H1 (cell line): ENCODE data around the gene AIFM3.

Experiments
- CEBPB ChIP-seq: IDR thresholded peaks from 2 replicates; pipeline ENCODE4 v1.6.1; 2012; ENCODE audit warnings: low read depth, low read length
- EP300 ChIP-seq, 2 experiments: IDR thresholded peaks; 1 replicate in 1 of 2; 2 replicates in 1 of 2; pipeline ENCODE4 v1.6.1; 2011 to 2012; ENCODE audit warnings: low read depth in 2 of 2, low read length in 2 of 2, mild to moderate bottlenecking in 2 of 2, borderline replicate concordance in 1 of 2, inconsistent platforms in 1 of 2, moderate library complexity in 1 of 2
- EZH2 ChIP-seq: fragments of 200-600 bp; sonication (generic); IDR thresholded peaks from 2 replicates; pipeline ENCODE4 v1.7.1; 2012; ENCODE audit warnings: low read depth, mild to moderate bottlenecking, moderate library complexity, low read length, inconsistent platforms; ENCODE audit not compliant: severe bottlenecking
- GABPA ChIP-seq: IDR thresholded peaks from 2 replicates; pipeline ENCODE4 v1.6.1; 2011; ENCODE audit warnings: mild to moderate bottlenecking, low read length, moderate library complexity, borderline replicate concordance; ENCODE audit not compliant: insufficient read depth
- POLR2A ChIP-seq, 2 experiments: IDR thresholded peaks; 1 replicate in 1 of 2; 2 replicates in 1 of 2; pipeline ENCODE4 v1.6.1; 2011; ENCODE audit warnings: low read depth in 2 of 2, low read length in 2 of 2, mild to moderate bottlenecking in 2 of 2; ENCODE audit errors: control extremely low read depth in 1 of 2
- POLR2AphosphoS5 ChIP-seq: IDR thresholded peaks from 2 replicates; pipeline ENCODE4 v1.6.1; 2011; ENCODE audit warnings: low read depth, low read length
- RFX5 ChIP-seq: IDR thresholded peaks from 2 replicates; pipeline ENCODE4 v1.6.1; 2011; ENCODE audit warnings: low read depth, low read length, improper control_type of control experiment, borderline replicate concordance
- SUZ12 ChIP-seq: fragments of 200-600 bp; sonication (generic); IDR thresholded peaks from 2 replicates; pipeline ENCODE4 v1.6.1; 2012; ENCODE audit warnings: mild to moderate bottlenecking, inconsistent platforms, low read length, moderate library complexity, mixed read lengths
- TEAD4 ChIP-seq: IDR thresholded peaks from 2 replicates; pipeline ENCODE4 v1.6.1; 2012; ENCODE audit warnings: low read depth, low read length, inconsistent platforms, mixed read lengths
- TF ChIP-seq, protein P1 (sequence below), 3 experiments: IDR thresholded peaks; 1 replicate in 2 of 3; 2 replicates in 1 of 3; pipeline versions ENCODE4 v1.5.1 to v1.6.1; 2011; ENCODE audit warnings: low read length in 3 of 3, mild to moderate bottlenecking in 3 of 3, inconsistent platforms in 2 of 3, low read depth in 1 of 3, moderate library complexity in 1 of 3; ENCODE audit not compliant: insufficient read depth in 1 of 3; ENCODE audit errors: control extremely low read depth in 1 of 3

DNA sequence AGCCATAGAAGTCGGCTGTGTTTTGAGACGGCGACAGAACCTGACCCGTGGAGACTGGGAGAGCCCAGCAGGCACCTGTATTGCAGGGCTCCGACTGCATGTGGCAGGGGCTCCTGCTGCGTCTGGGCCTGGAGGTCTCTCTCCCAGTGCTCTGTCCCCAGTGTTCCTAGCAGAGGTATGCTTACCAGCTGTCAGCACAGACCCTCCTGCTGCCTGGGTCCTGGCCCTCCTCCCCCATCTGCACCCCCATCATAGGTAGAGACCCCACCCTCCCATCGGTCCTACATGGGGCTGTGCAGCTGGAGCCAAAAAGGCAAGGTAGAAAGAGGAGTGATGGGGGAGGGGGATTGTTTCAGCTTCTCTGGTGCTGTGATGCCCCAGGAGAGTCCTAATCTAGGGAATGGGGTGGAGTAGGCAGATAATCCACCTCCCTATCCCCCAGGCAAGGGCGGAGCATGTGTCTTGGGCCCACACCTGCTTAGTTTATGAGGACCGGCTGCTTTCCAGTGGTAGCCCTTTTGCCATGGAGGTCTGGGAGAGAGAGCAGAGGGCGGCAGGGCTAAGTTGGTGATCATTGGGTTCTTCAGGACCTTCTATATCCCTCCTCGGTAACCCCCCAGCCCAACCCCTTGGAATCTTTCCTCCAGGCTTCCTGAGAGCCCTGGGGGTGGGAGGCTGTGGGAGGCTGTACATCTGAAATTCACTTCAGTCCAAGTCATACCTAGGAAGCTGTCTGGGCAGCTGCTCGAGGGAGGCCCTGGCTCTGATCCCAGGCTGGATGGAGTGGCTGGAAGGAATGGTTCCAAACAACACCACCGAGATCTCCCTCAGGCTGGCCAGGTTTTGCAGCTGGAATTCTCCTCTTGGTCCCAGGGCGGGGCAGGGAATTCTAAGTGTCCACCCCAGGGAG lies 60.0 kb downstream of the AIFM3 start:
- no peak for TF ChIP-seq RFX5
- TF ChIP-seq GABPA: no peak
- TF ChIP-seq TEAD4: no peak
- TF ChIP-seq, protein P1, sequence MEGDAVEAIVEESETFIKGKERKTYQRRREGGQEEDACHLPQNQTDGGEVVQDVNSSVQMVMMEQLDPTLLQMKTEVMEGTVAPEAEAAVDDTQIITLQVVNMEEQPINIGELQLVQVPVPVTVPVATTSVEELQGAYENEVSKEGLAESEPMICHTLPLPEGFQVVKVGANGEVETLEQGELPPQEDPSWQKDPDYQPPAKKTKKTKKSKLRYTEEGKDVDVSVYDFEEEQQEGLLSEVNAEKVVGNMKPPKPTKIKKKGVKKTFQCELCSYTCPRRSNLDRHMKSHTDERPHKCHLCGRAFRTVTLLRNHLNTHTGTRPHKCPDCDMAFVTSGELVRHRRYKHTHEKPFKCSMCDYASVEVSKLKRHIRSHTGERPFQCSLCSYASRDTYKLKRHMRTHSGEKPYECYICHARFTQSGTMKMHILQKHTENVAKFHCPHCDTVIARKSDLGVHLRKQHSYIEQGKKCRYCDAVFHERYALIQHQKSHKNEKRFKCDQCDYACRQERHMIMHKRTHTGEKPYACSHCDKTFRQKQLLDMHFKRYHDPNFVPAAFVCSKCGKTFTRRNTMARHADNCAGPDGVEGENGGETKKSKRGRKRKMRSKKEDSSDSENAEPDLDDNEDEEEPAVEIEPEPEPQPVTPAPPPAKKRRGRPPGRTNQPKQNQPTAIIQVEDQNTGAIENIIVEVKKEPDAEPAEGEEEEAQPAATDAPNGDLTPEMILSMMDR (IDR thresholded peaks at IDR 0.05; ENCODE audit: control extremely low read depth in 1 of 3, insufficient read depth in 1 of 3, low read depth in 1 of 3, low read length in 3 of 3): no peak
- TF ChIP-seq EP300 (IDR thresholded peaks at IDR 0.05; ENCODE audit: borderline replicate concordance in 1 of 2, low read depth in 2 of 2, low read length in 2 of 2): no peak
- TF ChIP-seq POLR2A (IDR thresholded peaks at IDR 0.05; ENCODE audit: control extremely low read depth in 1 of 2, low read depth in 2 of 2, low read length in 2 of 2): no peak
- TF ChIP-seq CEBPB: no peak
- no peak for TF ChIP-seq EZH2
- TF ChIP-seq SUZ12: no peak
- no peak for TF ChIP-seq POLR2AphosphoS5
